GM21786 (cell line): ENCODE data around the gene PRR7.

Experiments used
- ATAC-seq: cut with Tn5 transposase; IDR thresholded peaks from one replicate; pipeline ENCODE4 v1.9.1; 2021; ENCODE audit not compliant: unreplicated experiment

The PRR7 gene

GRCh38 chr5:177450667-177451424 is 4.2 kb downstream of the PRR7 start:
- no peak for ATAC-seq

- ATAC-seq: no peak
These were observed 6.3 kb downstream of the PRR7 start for GRCh38 chr5:177452688-177453638.

- ATAC-seq: no peak
These were observed 7.3 kb downstream of the PRR7 start for GRCh38 chr5:177453852-177454396.

- peak; percentile 42 for ATAC-seq
These were observed 7.9 kb downstream of the PRR7 start for GRCh38 chr5:177454397-177455035.

GRCh38 chr5:177455036-177455660 is 8.5 kb downstream of the PRR7 start:
- peak; percentile 52 for ATAC-seq

- peak; percentile 10 for ATAC-seq
These were observed 9.3 kb downstream of the PRR7 start for GRCh38 chr5:177455661-177456590.

GRCh38 chr5:177456591-177456964 is 10.0 kb downstream of the PRR7 start:
- no peak for ATAC-seq

- ATAC-seq: peak; percentile 41
These were observed 10.6 kb downstream of the PRR7 start for GRCh38 chr5:177456976-177457851.

GRCh38 chr5:177457852-177458681 is 11.5 kb downstream of the PRR7 start:
- ATAC-seq: no peak

GRCh38 chr5:177458912-177459350 is 12.3 kb downstream of the PRR7 start:
- no peak for ATAC-seq

GRCh38 chr5:177459357-177459756 is 12.7 kb downstream of the PRR7 start:
- no peak for ATAC-seq

GRCh38 chr5:177459819-177460628 is 13.4 kb downstream of the PRR7 start:
- ATAC-seq: no peak

- no peak for ATAC-seq
These were observed 15.5 kb downstream of the PRR7 start for GRCh38 chr5:177462021-177462670.

- ATAC-seq: no peak
These were observed 18.4 kb downstream of the PRR7 start for GRCh38 chr5:177465044-177465443.

- ATAC-seq: no peak
These were observed 20.2 kb downstream of the PRR7 start for GRCh38 chr5:177466861-177467260.

GRCh38 chr5:177467436-177467835 is 20.8 kb downstream of the PRR7 start:
- ATAC-seq: no peak

- ATAC-seq: no peak
These were observed 21.7 kb downstream of the PRR7 start for GRCh38 chr5:177468329-177468684.
